Cardiac muscle cell (in vitro differentiated cells and primary cell): ENCODE results near the gene SLC50A1. TPM values are rescaled to one million over a fixed set of nuclear protein-coding genes. Genes with fewer than 3 reads are reported as not detected.
A peak's percentile ranks its signal among the peaks of the same experiment; 100 is the strongest.

Experiments
- DNase-seq, 2 donors: peaks; one replicate each; pipeline versions ENCODE4 v3.0.0 to v3.0.0-alpha.2; 2010 to 2017; ENCODE audit warnings: low read depth in 1 of 2, low spot score in 1 of 2
- H3K27ac ChIP-seq: fragments of 200-600 bp; sonication (generic); 2 replicates; pipeline ENCODE4 v1.5.1; 2016
- H3K27me3 ChIP-seq: fragments of 200-600 bp; sonication (generic); 2 replicates; pipeline ENCODE4 v1.6.0; 2016; ENCODE audit warnings: control low read depth
- H3K36me3 ChIP-seq: fragments of 200-600 bp; sonication (generic); 2 replicates; pipeline ENCODE4 v1.5.1; 2016; ENCODE audit warnings: control low read depth
- H3K4me1 ChIP-seq: fragments of 200-600 bp; sonication (generic); 2 replicates; pipeline ENCODE4 v1.8.1; 2017; ENCODE audit warnings: low read depth, mild to moderate bottlenecking, mixed run types
- H3K4me3 ChIP-seq: fragments of 200-600 bp; sonication (generic); 2 replicates; pipeline ENCODE4 v1.5.1; 2016; ENCODE audit warnings: mild to moderate bottlenecking
- H3K9me3 ChIP-seq: fragments of 200-600 bp; sonication (generic); 2 replicates; pipeline ENCODE4 v1.5.1; 2017; ENCODE audit warnings: low read depth, mild to moderate bottlenecking, control low read depth
- polyA plus RNA-seq: library from polyadenylated mRNA; unstranded; fragments of >200 nt; fragmentation: Nextera tagmentation; extraction: Ambion mirVana; gene quantifications from 2 replicates; pipeline ENCODE4 v1.2.1, GENCODE V29; 2016
- total RNA-seq: library from RNA; depleted of rRNA; stranded (reverse); fragments of >200 nt; gene quantifications from 2 replicates; pipeline ENCODE4 v1.2.3, GENCODE V29; 2016
- TF ChIP-seq, protein P1 (sequence below): IDR thresholded peaks from 2 replicates; pipeline ENCODE4 v1.5.1; 2012; ENCODE audit warnings: low read depth, mild to moderate bottlenecking, low read length

Gene SLC50A1
- total and polyA plus RNA-seq, 2 experiments from 2014 or later: 18.4 to 50.7 TPM

DNA sequence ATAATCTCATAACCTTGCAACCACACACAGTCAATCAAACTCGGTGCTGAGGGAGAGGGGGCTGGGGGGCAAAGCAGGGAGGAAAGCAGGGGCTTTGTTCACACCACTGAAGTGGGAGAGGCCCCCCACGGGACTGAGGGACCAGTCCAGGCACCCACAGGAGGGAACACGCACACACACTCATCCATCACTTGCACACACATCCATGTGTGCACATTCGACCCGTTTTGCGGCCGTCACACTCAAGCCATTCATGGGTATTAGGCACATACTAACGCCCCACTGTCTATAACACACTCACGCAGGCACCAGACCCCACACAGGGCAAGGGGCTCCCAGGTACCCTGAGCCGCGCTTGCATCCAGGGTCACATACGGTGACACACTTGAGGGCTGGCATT is 43.0 kb upstream of the SLC50A1 start:
- Histone ChIP-seq H3K9me3 (no peaks in the 10 kb centered on the region), H3K36me3 (no peaks in the 10 kb centered on the region), H3K27ac (no peak overlapping the region), H3K4me3 (no peak overlapping the region), H3K4me1 (peaks cover 16% of the 10 kb centered on the region), H3K27me3 (no peaks in the 10 kb centered on the region)
- TF ChIP-seq, protein P1, sequence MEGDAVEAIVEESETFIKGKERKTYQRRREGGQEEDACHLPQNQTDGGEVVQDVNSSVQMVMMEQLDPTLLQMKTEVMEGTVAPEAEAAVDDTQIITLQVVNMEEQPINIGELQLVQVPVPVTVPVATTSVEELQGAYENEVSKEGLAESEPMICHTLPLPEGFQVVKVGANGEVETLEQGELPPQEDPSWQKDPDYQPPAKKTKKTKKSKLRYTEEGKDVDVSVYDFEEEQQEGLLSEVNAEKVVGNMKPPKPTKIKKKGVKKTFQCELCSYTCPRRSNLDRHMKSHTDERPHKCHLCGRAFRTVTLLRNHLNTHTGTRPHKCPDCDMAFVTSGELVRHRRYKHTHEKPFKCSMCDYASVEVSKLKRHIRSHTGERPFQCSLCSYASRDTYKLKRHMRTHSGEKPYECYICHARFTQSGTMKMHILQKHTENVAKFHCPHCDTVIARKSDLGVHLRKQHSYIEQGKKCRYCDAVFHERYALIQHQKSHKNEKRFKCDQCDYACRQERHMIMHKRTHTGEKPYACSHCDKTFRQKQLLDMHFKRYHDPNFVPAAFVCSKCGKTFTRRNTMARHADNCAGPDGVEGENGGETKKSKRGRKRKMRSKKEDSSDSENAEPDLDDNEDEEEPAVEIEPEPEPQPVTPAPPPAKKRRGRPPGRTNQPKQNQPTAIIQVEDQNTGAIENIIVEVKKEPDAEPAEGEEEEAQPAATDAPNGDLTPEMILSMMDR: no peak
- no peak for DNase-seq

DNA sequence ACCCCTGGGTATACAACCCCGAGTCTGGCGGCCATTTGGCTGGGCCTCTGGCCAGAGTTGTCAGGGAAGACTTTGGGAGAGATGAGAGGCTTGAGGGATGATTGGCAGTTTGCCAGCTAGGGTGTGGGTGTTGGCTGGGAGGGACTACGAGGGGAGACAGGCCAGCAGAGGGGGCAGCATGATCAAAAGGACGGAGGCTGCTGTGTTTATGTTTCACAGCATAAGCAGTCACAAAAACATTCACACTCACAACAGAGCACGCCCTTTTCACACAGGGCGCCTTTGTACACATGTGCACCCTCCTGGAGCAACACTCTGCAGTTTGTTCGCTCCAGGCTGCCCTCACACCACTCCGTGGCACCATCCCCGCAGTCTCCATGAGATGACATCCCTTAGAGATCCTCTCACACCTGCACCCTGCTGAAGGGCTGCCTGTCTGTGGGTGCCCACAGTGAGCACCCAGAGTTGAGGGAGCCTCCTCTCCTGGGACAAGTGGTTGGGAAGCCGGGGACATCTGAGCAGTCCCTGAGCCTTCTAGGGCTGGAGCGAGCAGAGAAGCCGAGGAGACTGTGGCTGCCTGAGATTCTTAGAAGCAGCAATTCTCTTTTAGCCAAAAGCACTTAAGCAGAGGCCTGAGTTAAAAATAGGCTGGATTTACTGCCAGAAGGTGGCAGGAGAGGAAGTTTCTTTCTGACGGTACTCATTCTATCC is 41.6 kb upstream of the SLC50A1 start:
- no peak overlapping the region for H3K4me3 ChIP-seq
- no peaks in the 10 kb centered on the region for H3K36me3 ChIP-seq
- peak overlapping the region; percentile 84 for H3K27ac ChIP-seq
- no peaks in the 10 kb centered on the region for H3K9me3 ChIP-seq
- peak; percentile 74 to 82 for DNase-seq
- H3K27me3 ChIP-seq: no peaks in the 10 kb centered on the region
- TF ChIP-seq, protein P1: peak; percentile 54
- H3K4me1 ChIP-seq: peaks cover 14% of the 10 kb centered on the region

DNA sequence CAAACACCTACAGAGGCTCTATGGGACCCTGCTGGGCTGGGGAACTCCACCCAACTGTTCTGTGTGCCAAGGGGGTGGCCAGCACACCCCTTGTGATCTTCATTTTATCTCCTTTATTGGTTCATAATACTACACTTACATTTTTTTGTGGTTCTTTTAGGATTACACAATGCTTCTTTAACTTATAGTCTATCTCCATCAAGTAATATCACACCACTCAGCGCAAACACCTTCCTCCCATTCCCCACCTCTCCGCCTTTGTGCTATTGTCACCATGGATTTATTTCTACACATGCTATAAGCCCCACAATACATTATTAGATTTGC is 41.1 kb upstream of the SLC50A1 start:
- no peak for DNase-seq
- Histone ChIP-seq H3K27ac (peak overlapping the region; percentile 84), H3K4me1 (peaks cover 14% of the 10 kb centered on the region), H3K9me3 (no peaks in the 10 kb centered on the region), H3K27me3 (no peaks in the 10 kb centered on the region), H3K36me3 (no peaks in the 10 kb centered on the region), H3K4me3 (no peak overlapping the region)
- TF ChIP-seq, protein P1: no peak

DNA sequence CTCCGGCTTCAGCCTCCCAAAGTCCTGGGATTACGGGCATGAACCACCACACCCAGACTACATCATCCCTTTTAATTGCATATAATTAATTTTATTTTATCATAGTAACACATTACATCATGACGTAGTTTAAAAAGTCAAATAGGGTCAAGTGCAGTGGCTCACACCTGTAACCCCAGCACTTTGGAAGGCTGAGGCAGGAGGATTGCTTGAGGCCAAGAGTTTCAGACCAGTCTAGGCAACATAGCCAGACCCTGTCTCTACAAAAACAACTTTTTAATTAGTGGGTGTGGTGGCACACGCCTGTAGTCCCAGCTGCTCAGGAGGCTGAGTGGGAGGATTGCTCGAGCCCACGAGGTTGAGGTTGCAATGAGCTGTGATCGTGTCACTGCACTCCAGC is 36.3 kb upstream of the SLC50A1 start:
- TF ChIP-seq, protein P1: no peak
- no peaks in the 10 kb centered on the region for H3K36me3 ChIP-seq
- no peaks in the 10 kb centered on the region for H3K27me3 ChIP-seq
- peaks cover 7% of the 10 kb centered on the region for H3K4me1 ChIP-seq
- no peak overlapping the region for H3K4me3 ChIP-seq
- no peak for DNase-seq
- no peak overlapping the region for H3K27ac ChIP-seq
- H3K9me3 ChIP-seq: no peaks in the 10 kb centered on the region

DNA sequence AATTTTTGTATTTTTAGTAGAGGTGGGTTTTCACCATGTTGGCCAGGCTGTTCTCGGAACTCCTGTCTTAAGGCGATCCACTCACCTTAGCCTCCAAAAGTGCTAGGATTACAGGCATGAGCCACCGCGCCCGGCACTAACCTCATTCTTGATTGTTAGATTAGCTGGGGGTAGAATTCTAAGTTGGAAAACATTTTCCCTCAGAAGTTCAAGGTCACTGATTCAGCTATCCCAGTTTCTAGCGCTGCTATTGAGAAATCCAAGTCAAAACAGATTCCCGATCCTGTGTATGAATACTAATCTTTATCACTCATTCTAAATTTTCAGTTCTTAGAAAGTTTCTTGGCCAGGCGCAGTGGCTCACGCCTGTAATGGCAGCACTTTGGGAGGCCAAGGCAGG is 32.3 kb upstream of the SLC50A1 start:
- no peak overlapping the region for H3K27ac ChIP-seq
- no peaks in the 10 kb centered on the region for H3K36me3 ChIP-seq
- TF ChIP-seq, protein P1: no peak
- no peak overlapping the region for H3K4me3 ChIP-seq
- H3K27me3 ChIP-seq: peaks cover 9% of the 10 kb centered on the region
- no peaks in the 10 kb centered on the region for H3K9me3 ChIP-seq
- DNase-seq: no peak
- no peaks in the 10 kb centered on the region for H3K4me1 ChIP-seq
